OCI-LY7 (cell line): Measurements from ENCODE around the gene TMEM272. TPM values are rescaled to one million over a fixed set of nuclear protein-coding genes. Genes with fewer than 3 reads are reported as not detected.

ENCODE experiments used
- BruUV-seq: library from RNA; stranded (reverse); fragments of 400-500 nt; replicated peaks from 2 replicates; lab custom pipeline; 2021; lab: Mats Ljungman, UMichigan
- CTCF ChIA-PET: fragments of 300-600 bp; sonication (Branson Sonifier 250); formaldehyde crosslinking; loops from one replicate; lab custom pipeline; 2022; ENCODE audit warnings: antibody characterized with exemption; ENCODE audit not compliant: unreplicated experiment; lab: Charles Lee
- POLR2A ChIA-PET: fragments of 300-600 bp; sonication (Branson Sonifier 250); formaldehyde crosslinking; loops from one replicate; lab custom pipeline; 2022; ENCODE audit warnings: antibody characterized with exemption; lab: Charles Lee
- DNase-seq: peaks from one replicate; pipeline ENCODE4 v3.0.0-alpha.2; 2015; ENCODE audit warnings: low spot score
- H2AFZ ChIP-seq: fragments of 200-600 bp; sonication (generic), shearing (Covaris generic); 2 replicates; pipeline ENCODE4 v1.6.1; 2014; ENCODE audit warnings: mild to moderate bottlenecking, antibody characterized with exemption, low read length, moderate library complexity
- H3K27ac ChIP-seq: fragments of 200-600 bp; sonication (generic); 2 replicates; pipeline ENCODE4 v1.5.1; 2014; ENCODE audit warnings: mixed run types, low read depth, mild to moderate bottlenecking, moderate library complexity, low read length, inconsistent platforms; ENCODE audit not compliant: poor library complexity, severe bottlenecking
- H3K36me3 ChIP-seq: fragments of 200-600 bp; sonication (generic); 2 replicates; pipeline ENCODE4 v1.6.1; 2014; ENCODE audit warnings: mild to moderate bottlenecking, antibody characterized with exemption, low read length, moderate library complexity, mixed read lengths; ENCODE audit not compliant: insufficient read depth
- H3K4me1 ChIP-seq: fragments of 200-600 bp; sonication (generic); 2 replicates; pipeline ENCODE4 v1.5.1; 2014; ENCODE audit warnings: mild to moderate bottlenecking, low read length; ENCODE audit not compliant: insufficient read depth, poor library complexity, severe bottlenecking
- H3K4me2 ChIP-seq: fragments of 200-600 bp; sonication (generic); 2 replicates; pipeline ENCODE4 v1.6.1; 2014; ENCODE audit warnings: mild to moderate bottlenecking, low read length
- H3K4me3 ChIP-seq: fragments of 200-600 bp; sonication (generic); 2 replicates; pipeline ENCODE4 v1.5.1; 2014; ENCODE audit warnings: mild to moderate bottlenecking, low read depth, low read length; ENCODE audit not compliant: poor library complexity, severe bottlenecking
- H3K79me2 ChIP-seq: fragments of 200-600 bp; sonication (generic); 2 replicates; pipeline ENCODE4 v1.6.1; 2016; ENCODE audit warnings: low read depth, mild to moderate bottlenecking, low read length, moderate library complexity, mixed read lengths; ENCODE audit not compliant: insufficient read depth
- H3K9me2 ChIP-seq: fragments of 200-600 bp; sonication (generic); 2 replicates; pipeline ENCODE4 v1.6.1; 2016; ENCODE audit warnings: mild to moderate bottlenecking, low read length, mixed read lengths; ENCODE audit not compliant: insufficient read depth
- H3K9me3 ChIP-seq: fragments of 200-600 bp; sonication (generic); 2 replicates; pipeline ENCODE4 v1.6.1; 2014; ENCODE audit warnings: mild to moderate bottlenecking, mixed run types, low read length, mixed read lengths
- H4K20me1 ChIP-seq: fragments of 200-600 bp; sonication (generic); 2 replicates; pipeline ENCODE4 v1.6.1; 2014; ENCODE audit warnings: mild to moderate bottlenecking, antibody characterized with exemption, low read length, moderate library complexity, mixed read lengths; ENCODE audit not compliant: insufficient read depth
- CTCF ChIP-seq: fragments of 200-600 bp; sonication (generic); conservative IDR thresholded peaks from 2 replicates; pipeline ENCODE4 v1.5.1; 2014; ENCODE audit warnings: mild to moderate bottlenecking, antibody characterized with exemption, low read length, moderate library complexity, mixed read lengths
- EZH2phosphoT487 ChIP-seq: fragments of 200-600 bp; sonication (generic); IDR thresholded peaks from 2 replicates; pipeline ENCODE4 v1.6.1; 2018; ENCODE audit warnings: low read depth, borderline replicate concordance, mild to moderate bottlenecking, mixed run types, antibody characterized with exemption, low read length, moderate library complexity, mixed read lengths
- intact Hi-C: fragments of 100-400 bp; cut with micrococcal nuclease; formaldehyde crosslinking; loops from one replicate; pipeline ENCODE4 v1.10.0; 2022; ENCODE audit not compliant: unreplicated experiment
- total RNA-seq, 2 experiments: library from RNA; depleted of rRNA in 1 of 2; stranded (reverse); fragments of >200 nt in 1 of 2; shearing (Covaris generic) in 1 of 2; gene quantifications; 2 replicates each; pipeline ENCODE4 v1.2.3, GENCODE V29; 2014 to 2022

TMEM272 gene
- total RNA-seq, 2 experiments from 2014 or later = 0.41 to 0.46 TPM

DNA sequence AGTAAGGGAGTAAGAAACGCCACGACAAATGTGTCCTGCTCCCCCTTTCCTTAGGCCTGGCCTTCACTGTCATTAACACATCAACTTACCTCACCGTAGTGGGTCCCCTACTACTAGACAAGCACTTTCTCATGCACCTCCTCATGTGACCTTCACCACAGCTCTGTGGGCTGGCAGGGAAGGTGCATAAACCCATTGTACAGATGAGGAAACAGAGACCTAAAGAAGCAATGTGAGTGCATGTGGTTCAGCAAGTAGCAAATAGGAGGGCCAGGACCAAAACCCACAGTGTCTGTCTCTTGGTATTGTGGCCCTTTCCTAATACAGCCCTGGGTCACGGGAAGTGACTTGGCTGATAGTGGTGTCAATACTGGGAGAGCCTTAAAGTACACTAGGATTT lies 22.1 kb upstream of the TMEM272 start:
- BruUV-seq = no TSS peak
- no peaks in the 10 kb centered on the region for H3K36me3 ChIP-seq
- no peaks in the 10 kb centered on the region for H3K9me2 ChIP-seq
- H3K4me1 ChIP-seq = no peaks in the 10 kb centered on the region
- H3K27ac ChIP-seq = no peak overlapping the region
- CTCF ChIA-PET = no interaction called here
- POLR2A ChIA-PET = no interaction called here
- H3K4me3 ChIP-seq = no peak overlapping the region
- no peak for TF ChIP-seq CTCF
- TF ChIP-seq EZH2phosphoT487 = no peak
- intact Hi-C loops = no loop called here
- no peaks in the 10 kb centered on the region for H4K20me1 ChIP-seq
- no peak overlapping the region for H2AFZ ChIP-seq
- DNase-seq = no peak
- H3K79me2 ChIP-seq = no peaks in the 10 kb centered on the region
- H3K4me2 ChIP-seq = no peak overlapping the region
- no peaks in the 10 kb centered on the region for H3K9me3 ChIP-seq

DNA sequence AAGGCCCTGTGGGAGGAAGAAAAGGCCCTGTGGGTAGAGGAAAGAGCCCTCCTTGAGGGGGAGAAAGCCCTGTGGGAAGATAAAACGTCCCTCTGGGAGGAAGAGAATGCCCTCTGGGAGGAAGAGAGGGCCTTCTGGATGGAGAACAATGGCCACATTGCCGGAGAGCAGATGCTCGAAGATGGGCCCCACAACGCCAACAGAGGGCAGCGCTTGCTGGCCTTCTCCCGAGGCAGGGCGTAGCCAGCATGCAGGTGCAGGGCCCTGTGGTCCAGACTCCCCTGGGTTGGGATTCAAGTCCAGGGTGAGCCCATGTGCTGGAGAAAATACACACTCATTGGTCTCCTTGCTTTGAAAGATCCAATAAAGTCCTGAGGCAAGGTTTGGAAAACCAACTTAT lies 20.9 kb upstream of the TMEM272 start:
- no peaks in the 10 kb centered on the region for H4K20me1 ChIP-seq
- ChIA-PET POLR2A (no interaction called here), CTCF (no interaction called here)
- H3K9me2 ChIP-seq = no peaks in the 10 kb centered on the region
- BruUV-seq = no TSS peak
- intact Hi-C loops = no loop called here
- H3K27ac ChIP-seq = no peak overlapping the region
- no peaks in the 10 kb centered on the region for H3K36me3 ChIP-seq
- no peak overlapping the region for H3K4me2 ChIP-seq
- H3K9me3 ChIP-seq = no peaks in the 10 kb centered on the region
- H3K4me3 ChIP-seq = no peak overlapping the region
- no peak overlapping the region for H2AFZ ChIP-seq
- no peaks in the 10 kb centered on the region for H3K79me2 ChIP-seq
- DNase-seq = no peak
- no peaks in the 10 kb centered on the region for H3K4me1 ChIP-seq
- TF ChIP-seq CTCF (no peak), EZH2phosphoT487 (no peak)

DNA sequence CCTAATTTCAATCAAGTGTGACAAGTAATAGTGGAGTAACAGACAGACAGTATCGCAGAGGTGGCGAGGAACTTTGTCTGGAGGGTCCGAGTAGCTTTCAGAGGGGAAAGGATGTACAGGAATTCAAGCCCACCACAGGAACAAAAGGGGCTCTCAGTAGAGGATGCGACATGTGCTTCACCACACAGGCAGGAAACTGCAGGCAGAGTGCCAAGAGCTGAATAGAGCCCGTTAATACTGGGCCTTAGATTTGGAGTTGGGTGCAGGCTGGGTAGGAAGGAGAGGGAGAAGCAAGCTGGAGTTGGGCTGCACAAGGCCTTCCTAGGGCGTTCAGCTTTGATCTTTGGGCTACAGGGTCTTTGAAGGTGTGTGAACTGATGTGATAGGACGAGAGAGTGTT lies 18.0 kb upstream of the TMEM272 start:
- TF ChIP-seq CTCF (no peak), EZH2phosphoT487 (no peak)
- H3K36me3 ChIP-seq = no peaks in the 10 kb centered on the region
- intact Hi-C loops = no loop called here
- ChIA-PET POLR2A (no interaction called here), CTCF (no interaction called here)
- no peaks in the 10 kb centered on the region for H3K9me2 ChIP-seq
- no peaks in the 10 kb centered on the region for H4K20me1 ChIP-seq
- no TSS peak for BruUV-seq
- H3K4me1 ChIP-seq = no peaks in the 10 kb centered on the region
- H3K4me3 ChIP-seq = no peak overlapping the region
- no peaks in the 10 kb centered on the region for H3K79me2 ChIP-seq
- H3K4me2 ChIP-seq = no peak overlapping the region
- no peaks in the 10 kb centered on the region for H3K9me3 ChIP-seq
- peak overlapping the region; percentile 19; the same call in 1 of the 2 replicates for H2AFZ ChIP-seq
- DNase-seq = no peak
- no peak overlapping the region for H3K27ac ChIP-seq
